GM21619 (cell line): ENCODE measurements around the gene SPHK1.

Source experiments
- ATAC-seq: cut with Tn5 transposase; IDR thresholded peaks from one replicate; pipeline ENCODE4 v1.9.1; 2021; ENCODE audit not compliant: unreplicated experiment

The SPHK1 gene

GRCh38 chr17:76360461-76360860, 23.9 kb upstream of the SPHK1 start:
- no peak for ATAC-seq

GRCh38 chr17:76363107-76363842, 21.1 kb upstream of the SPHK1 start:
- no peak for ATAC-seq

GRCh38 chr17:76365256-76365903, 19.0 kb upstream of the SPHK1 start:
- ATAC-seq, result no peak

- no peak for ATAC-seq
Measured at GRCh38 chr17:76366247-76366646, 18.2 kb upstream of the SPHK1 start.

- no peak for ATAC-seq
Measured at GRCh38 chr17:76367642-76368041, 16.8 kb upstream of the SPHK1 start.

GRCh38 chr17:76368545-76368944, 15.9 kb upstream of the SPHK1 start:
- ATAC-seq, result no peak

GRCh38 chr17:76369379-76369778, 15.0 kb upstream of the SPHK1 start:
- no peak for ATAC-seq

GRCh38 chr17:76369804-76370203, 14.6 kb upstream of the SPHK1 start:
- ATAC-seq, result no peak

- ATAC-seq, result no peak
Measured at GRCh38 chr17:76370261-76370993, 14.0 kb upstream of the SPHK1 start.

- ATAC-seq, result no peak
Measured at GRCh38 chr17:76371656-76372628, 12.5 kb upstream of the SPHK1 start.

GRCh38 chr17:76376318-76377133, 7.9 kb upstream of the SPHK1 start:
- no peak for ATAC-seq

- ATAC-seq, result no peak
Measured at GRCh38 chr17:76378548-76379274, 5.7 kb upstream of the SPHK1 start.

GRCh38 chr17:76379275-76379641, 5.2 kb upstream of the SPHK1 start:
- no peak for ATAC-seq

GRCh38 chr17:76379646-76380376, 4.6 kb upstream of the SPHK1 start:
- ATAC-seq, result no peak

GRCh38 chr17:76381633-76382350, 2.6 kb upstream of the SPHK1 start:
- no peak for ATAC-seq

- no peak for ATAC-seq
Measured at GRCh38 chr17:76382351-76382802, 2.0 kb upstream of the SPHK1 start.

GRCh38 chr17:76382803-76383545, 1.4 kb upstream of the SPHK1 start:
- ATAC-seq, result no peak
